ENCODE data around the gene IGSF5.

DNA sequence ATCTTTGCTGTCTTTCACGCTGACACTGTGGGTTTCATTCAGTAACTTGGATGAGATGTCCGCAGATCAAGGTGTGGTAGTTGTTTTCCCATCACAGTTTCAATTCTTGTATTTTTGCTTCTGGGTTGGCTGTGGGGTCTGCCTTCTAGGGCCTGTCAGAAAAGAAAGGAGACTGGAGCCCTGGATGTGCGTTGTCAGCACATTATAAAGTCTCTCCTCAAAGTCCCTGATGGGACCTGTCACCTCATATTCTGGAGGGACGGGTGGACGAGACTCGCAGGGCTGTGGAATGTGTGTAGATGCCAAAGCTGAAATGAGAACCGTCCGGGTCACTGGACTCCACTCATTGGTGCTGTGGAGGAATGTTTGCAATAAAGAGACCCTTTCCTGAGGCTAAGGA, 11.3 kb downstream of the IGSF5 start:
- TF ChIP-seq, protein P1, sequence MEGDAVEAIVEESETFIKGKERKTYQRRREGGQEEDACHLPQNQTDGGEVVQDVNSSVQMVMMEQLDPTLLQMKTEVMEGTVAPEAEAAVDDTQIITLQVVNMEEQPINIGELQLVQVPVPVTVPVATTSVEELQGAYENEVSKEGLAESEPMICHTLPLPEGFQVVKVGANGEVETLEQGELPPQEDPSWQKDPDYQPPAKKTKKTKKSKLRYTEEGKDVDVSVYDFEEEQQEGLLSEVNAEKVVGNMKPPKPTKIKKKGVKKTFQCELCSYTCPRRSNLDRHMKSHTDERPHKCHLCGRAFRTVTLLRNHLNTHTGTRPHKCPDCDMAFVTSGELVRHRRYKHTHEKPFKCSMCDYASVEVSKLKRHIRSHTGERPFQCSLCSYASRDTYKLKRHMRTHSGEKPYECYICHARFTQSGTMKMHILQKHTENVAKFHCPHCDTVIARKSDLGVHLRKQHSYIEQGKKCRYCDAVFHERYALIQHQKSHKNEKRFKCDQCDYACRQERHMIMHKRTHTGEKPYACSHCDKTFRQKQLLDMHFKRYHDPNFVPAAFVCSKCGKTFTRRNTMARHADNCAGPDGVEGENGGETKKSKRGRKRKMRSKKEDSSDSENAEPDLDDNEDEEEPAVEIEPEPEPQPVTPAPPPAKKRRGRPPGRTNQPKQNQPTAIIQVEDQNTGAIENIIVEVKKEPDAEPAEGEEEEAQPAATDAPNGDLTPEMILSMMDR (IDR thresholded peaks at IDR 0.05) = no peak
- no peak for TF ChIP-seq POLR2A (IDR thresholded peaks at IDR 0.05)
